Upper lobe of left lung (tissue), 4 donors: ENCODE measurements around the gene KRT13.

Source experiments
- EP300 ChIP-seq, 4 donors: sonication (generic); formaldehyde crosslinking; IDR thresholded peaks; one replicate each; pipeline ENCODE4 v1.5.1; 2017; ENCODE audit warnings: antibody characterized with exemption in 4 of 4, control low read depth in 2 of 4
- POLR2A ChIP-seq, 4 donors: fragments of 450-650 bp; IDR thresholded peaks; one replicate each; pipeline ENCODE4 v1.5.1; 2016 to 2017; ENCODE audit warnings: antibody characterized with exemption in 4 of 4, mild to moderate bottlenecking in 2 of 4
- POLR2AphosphoS5 ChIP-seq, 2 donors: sonication (generic); formaldehyde crosslinking; IDR thresholded peaks; one replicate each; pipeline ENCODE4 v1.5.1; 2017; ENCODE audit warnings: antibody characterized with exemption in 2 of 2
- TF ChIP-seq, protein P1 (sequence below), 6 experiments: fragments of 450-650 bp in 4 of 6; fragments of 200-600 bp in 2 of 6; sonication (generic) in 2 of 6; IDR thresholded peaks; one replicate each; pipeline ENCODE4 v1.5.1; 2016 to 2019; ENCODE audit warnings: antibody characterized with exemption in 6 of 6

DNA sequence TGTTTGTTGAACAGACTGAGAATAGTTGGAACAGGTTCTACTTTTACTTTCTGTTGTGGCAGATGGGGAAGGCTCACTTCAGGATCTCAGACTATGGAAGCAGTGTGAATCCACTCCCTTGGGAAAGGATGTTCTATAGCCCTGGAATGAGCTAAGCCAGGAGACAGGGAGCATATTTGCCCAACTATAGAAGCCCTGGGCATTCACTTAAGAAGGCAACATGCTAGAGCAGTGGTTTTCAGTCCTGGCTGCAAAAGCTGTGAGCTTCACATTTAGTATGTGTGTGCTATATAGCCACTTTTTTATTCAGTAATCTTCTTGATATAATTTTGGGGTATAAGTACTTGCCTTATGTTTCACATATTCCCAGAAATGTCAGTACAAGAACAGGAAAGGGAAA, 37.1 kb downstream of the KRT13 start:
- TF ChIP-seq POLR2A (IDR thresholded peaks at IDR 0.05), result no peak
- TF ChIP-seq EP300 (IDR thresholded peaks at IDR 0.05), result no peak
- TF ChIP-seq, protein P1, sequence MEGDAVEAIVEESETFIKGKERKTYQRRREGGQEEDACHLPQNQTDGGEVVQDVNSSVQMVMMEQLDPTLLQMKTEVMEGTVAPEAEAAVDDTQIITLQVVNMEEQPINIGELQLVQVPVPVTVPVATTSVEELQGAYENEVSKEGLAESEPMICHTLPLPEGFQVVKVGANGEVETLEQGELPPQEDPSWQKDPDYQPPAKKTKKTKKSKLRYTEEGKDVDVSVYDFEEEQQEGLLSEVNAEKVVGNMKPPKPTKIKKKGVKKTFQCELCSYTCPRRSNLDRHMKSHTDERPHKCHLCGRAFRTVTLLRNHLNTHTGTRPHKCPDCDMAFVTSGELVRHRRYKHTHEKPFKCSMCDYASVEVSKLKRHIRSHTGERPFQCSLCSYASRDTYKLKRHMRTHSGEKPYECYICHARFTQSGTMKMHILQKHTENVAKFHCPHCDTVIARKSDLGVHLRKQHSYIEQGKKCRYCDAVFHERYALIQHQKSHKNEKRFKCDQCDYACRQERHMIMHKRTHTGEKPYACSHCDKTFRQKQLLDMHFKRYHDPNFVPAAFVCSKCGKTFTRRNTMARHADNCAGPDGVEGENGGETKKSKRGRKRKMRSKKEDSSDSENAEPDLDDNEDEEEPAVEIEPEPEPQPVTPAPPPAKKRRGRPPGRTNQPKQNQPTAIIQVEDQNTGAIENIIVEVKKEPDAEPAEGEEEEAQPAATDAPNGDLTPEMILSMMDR (IDR thresholded peaks at IDR 0.05), result no peak
- TF ChIP-seq POLR2AphosphoS5 (IDR thresholded peaks at IDR 0.05), result no peak
